Motor neuron (in vitro differentiated cells): ENCODE data around the gene LYPLAL1. TPM values are rescaled to one million over a fixed set of nuclear protein-coding genes. Genes with fewer than 3 reads are reported as not detected.
A peak's percentile ranks its signal among the peaks of the same experiment; 100 is the strongest.
"Not testable (repeated sequence)": the region's sequence is repeated elsewhere in the genome, so short reads cannot be mapped to it uniquely, and the experiment has no call there.

ENCODE experiments used
- ATAC-seq, 8 experiments: fragments of 200-7000 bp; cut with Tn5 transposase; replicated peaks in 6 of 8; 2 replicates each; pipeline ENCODE4 v1.8.0; 2021; ENCODE audit warnings: mild to moderate bottlenecking in 8 of 8, moderate library complexity in 8 of 8
- H3K27ac ChIP-seq, 2 donors: fragments of 250-450 bp; sonication (Bioruptor Pico); 2 replicates each; pipeline ENCODE4 v1.9.0; 2021; ENCODE audit warnings: antibody characterized with exemption in 2 of 2, mild to moderate bottlenecking in 2 of 2, moderate library complexity in 1 of 2
- H3K4me1 ChIP-seq, 2 donors: fragments of 250-450 bp; sonication (Bioruptor Pico); replicated peaks in 1 of 2; 2 replicates each; pipeline ENCODE4 v1.6.1; 2021; ENCODE audit warnings: antibody characterized with exemption in 2 of 2, mild to moderate bottlenecking in 2 of 2, moderate library complexity in 1 of 2
- H3K4me3 ChIP-seq, 5 donors: fragments of 250-450 bp; sonication (Bioruptor Pico); 2 replicates each; pipeline ENCODE4 v1.9.0; 2021; ENCODE audit warnings: antibody characterized with exemption in 5 of 5, mild to moderate bottlenecking in 5 of 5, moderate library complexity in 4 of 5
- WGBS, 10 experiments: fragments of 450-650 bp; shearing (Covaris generic); methylation state at CpG; one replicate each; pipeline ENCODE4 v1.0.0; 2022; 5-methylcytosine and 5-hydroxymethylcytosine counted together
- in situ Hi-C, 9 experiments: fragments of 400-800 bp; cut with MboI; loops; one replicate each; pipeline ENCODE4 v1.15.0; 2021; ENCODE audit warnings: low sequenced_read_pairs in 9 of 9, low pct_unique_long_range_greater_than_20kb in 2 of 9; ENCODE audit not compliant: unreplicated experiment in 9 of 9
- total RNA-seq, 8 experiments: library from RNA; unstranded; fragments of 300-600 nt; gene quantifications; 2 replicates each; pipeline versions ENCODE4 v1.2.3 to v1.2.4, GENCODE V29; 2022

Gene LYPLAL1
- total RNA-seq, 8 experiments from 2014 or later = 20.0 to 51.0 (median 41.2) TPM

GRCh38 chr1:219174460-219175211, 958 bp downstream of the LYPLAL1 start:
- in situ Hi-C loops = no loop called here
- 6 to 34% (median 14%) methylated on average over 2 to 11 of the region's 11 CpGs for WGBS, 10 experiments
- H3K4me1 ChIP-seq = peaks cover 6 to 15% of the 10 kb centered on the region in 2 donors
- peak overlapping the region; percentile 59 to 94 (median 77) for H3K4me3 ChIP-seq
- peak overlapping the region in 1 of 2 donors; percentile 80 for H3K27ac ChIP-seq
- ATAC-seq = peak in 5 of 8 experiments; percentile 3 to 16 (median 8)

GRCh38 chr1:219175212-219175564, 1.5 kb downstream of the LYPLAL1 start:
- no peak overlapping the region for H3K27ac ChIP-seq
- peak overlapping the region; percentile 59 to 94 (median 77) for H3K4me3 ChIP-seq
- WGBS, 10 experiments = 58 to 100% (median 83%) methylated on average over 1 to 3 of the region's 3 CpGs; no CpG with 5 or more reads in 1 of the 10 experiments
- in situ Hi-C loops = no loop called here
- ATAC-seq = no peak
- H3K4me1 ChIP-seq = peaks cover 6 to 15% of the 10 kb centered on the region in 2 donors

GRCh38 chr1:219176168-219176567, 2.5 kb downstream of the LYPLAL1 start:
- Histone ChIP-seq H3K4me3 (no peak overlapping the region), H3K4me1 (peaks cover 6 to 15% of the 10 kb centered on the region in 2 donors), H3K27ac (no peak overlapping the region)
- WGBS, 10 experiments = 83 to 100% (median 96%) methylated on average over 2 to 4 of the region's 4 CpGs
- in situ Hi-C loops = no loop called here
- ATAC-seq = no peak

- H3K4me3 ChIP-seq = no peak overlapping the region
- WGBS, 10 experiments = 80 to 100% (median 91%) methylated on average over 1 to 3 of the region's 3 CpGs
- in situ Hi-C loops = no loop called here
- H3K4me1 ChIP-seq = peaks cover 6 to 15% of the 10 kb centered on the region in 2 donors
- no peak for ATAC-seq
- no peak overlapping the region for H3K27ac ChIP-seq
Measured at GRCh38 chr1:219177363-219177762, 3.7 kb downstream of the LYPLAL1 start.

GRCh38 chr1:219177940-219178339, 4.3 kb downstream of the LYPLAL1 start:
- ATAC-seq = no peak
- peaks cover 6 to 15% of the 10 kb centered on the region in 2 donors for H3K4me1 ChIP-seq
- in situ Hi-C loops = no loop called here
- WGBS, 10 experiments = 80 to 100% (median 91%) methylated on average over 1 of the region's 1 CpG; no CpG with 5 or more reads in 2 of the 10 experiments
- no peak overlapping the region for H3K4me3 ChIP-seq
- H3K27ac ChIP-seq = no peak overlapping the region

GRCh38 chr1:219179293-219179692, 5.6 kb downstream of the LYPLAL1 start:
- peaks cover 6 to 15% of the 10 kb centered on the region in 2 donors for H3K4me1 ChIP-seq

GRCh38 chr1:219184337-219184736, 10.7 kb downstream of the LYPLAL1 start:
- in situ Hi-C loops = no loop called here
- WGBS, 10 experiments = 52 to 100% (median 75%) methylated on average over 1 of the region's 1 CpG; no CpG with 5 or more reads in 1 of the 10 experiments
- H3K4me3 ChIP-seq = no peak overlapping the region
- H3K27ac ChIP-seq = no peak overlapping the region
- ATAC-seq = no peak
- peaks cover 4 to 10% of the 10 kb centered on the region in 2 donors for H3K4me1 ChIP-seq

More at GRCh38 chr1:219179293-219179692, 5.6 kb downstream of the LYPLAL1 start:
- Histone ChIP-seq H3K4me3 (no peak overlapping the region), H3K27ac (no peak overlapping the region)
- in situ Hi-C loops = no loop called here
- ATAC-seq = no peak

GRCh38 chr1:219185486-219186117, 11.9 kb downstream of the LYPLAL1 start:
- no peak for ATAC-seq
- H3K4me1 ChIP-seq = peaks cover 7 to 13% of the 10 kb centered on the region in 2 donors
- in situ Hi-C loops = no loop called here
- no peak overlapping the region for H3K4me3 ChIP-seq
- no peak overlapping the region for H3K27ac ChIP-seq
- WGBS, 10 experiments = 85 to 100% (median 96%) methylated on average over 2 to 3 of the region's 3 CpGs; no CpG with 5 or more reads in 5 of the 10 experiments

- in situ Hi-C loops = no loop called here
- no peak for ATAC-seq
- Histone ChIP-seq H3K27ac (no peak overlapping the region), H3K4me3 (no peak overlapping the region), H3K4me1 (peaks cover 7 to 13% of the 10 kb centered on the region in 2 donors)
- 57 to 89% (median 71%) methylated on average over 2 to 3 of the region's 3 CpGs; no CpG with 5 or more reads in 1 of the 10 experiments for WGBS, 10 experiments
Measured at GRCh38 chr1:219188331-219188803, 14.7 kb downstream of the LYPLAL1 start.

GRCh38 chr1:219189021-219189824, 15.5 kb downstream of the LYPLAL1 start:
- in situ Hi-C loops = no loop called here
- no peak overlapping the region for H3K27ac ChIP-seq
- ATAC-seq = peak in 3 of 8 experiments; percentile 53 to 63 (median 63)
- peaks cover 7 to 13% of the 10 kb centered on the region in 2 donors for H3K4me1 ChIP-seq
- H3K4me3 ChIP-seq = no peak overlapping the region

- in situ Hi-C loops = no loop called here
- no peak overlapping the region for H3K27ac ChIP-seq
- H3K4me1 ChIP-seq = peaks cover 7 to 13% of the 10 kb centered on the region in 2 donors
- H3K4me3 ChIP-seq = no peak overlapping the region
- 56 to 95% (median 88%) methylated on average over 2 to 3 of the region's 3 CpGs; no CpG with 5 or more reads in 1 of the 10 experiments for WGBS, 10 experiments
- ATAC-seq = no peak
Measured at GRCh38 chr1:219189952-219190351, 16.3 kb downstream of the LYPLAL1 start.

GRCh38 chr1:219190605-219191004, 16.9 kb downstream of the LYPLAL1 start:
- 90 to 100% (median 98%) methylated on average over 2 to 3 of the region's 3 CpGs for WGBS, 10 experiments
- peaks cover 7 to 13% of the 10 kb centered on the region in 2 donors for H3K4me1 ChIP-seq
- no peak overlapping the region for H3K27ac ChIP-seq

GRCh38 chr1:219195833-219196232, 22.2 kb downstream of the LYPLAL1 start:
- H3K4me1 ChIP-seq, ATAC-seq, H3K27ac ChIP-seq, in situ Hi-C loops, H3K4me3 ChIP-seq: not testable (repeated sequence)
- WGBS, 10 experiments = 80 to 100% (median 97%) methylated on average over 1 to 3 of the region's 3 CpGs

More at GRCh38 chr1:219190605-219191004, 16.9 kb downstream of the LYPLAL1 start:
- in situ Hi-C loops = no loop called here
- H3K4me3 ChIP-seq = no peak overlapping the region
- ATAC-seq = no peak
